GM15510 (cell line): ENCODE data around the gene NKD1.

ENCODE experiments used
- POLR2A ChIP-seq: IDR thresholded peaks from 3 replicates; pipeline ENCODE4 v1.6.1; 2011; ENCODE audit warnings: borderline replicate concordance; ENCODE audit not compliant: insufficient read length; ENCODE audit errors: extremely low read depth

NKD1 gene

DNA sequence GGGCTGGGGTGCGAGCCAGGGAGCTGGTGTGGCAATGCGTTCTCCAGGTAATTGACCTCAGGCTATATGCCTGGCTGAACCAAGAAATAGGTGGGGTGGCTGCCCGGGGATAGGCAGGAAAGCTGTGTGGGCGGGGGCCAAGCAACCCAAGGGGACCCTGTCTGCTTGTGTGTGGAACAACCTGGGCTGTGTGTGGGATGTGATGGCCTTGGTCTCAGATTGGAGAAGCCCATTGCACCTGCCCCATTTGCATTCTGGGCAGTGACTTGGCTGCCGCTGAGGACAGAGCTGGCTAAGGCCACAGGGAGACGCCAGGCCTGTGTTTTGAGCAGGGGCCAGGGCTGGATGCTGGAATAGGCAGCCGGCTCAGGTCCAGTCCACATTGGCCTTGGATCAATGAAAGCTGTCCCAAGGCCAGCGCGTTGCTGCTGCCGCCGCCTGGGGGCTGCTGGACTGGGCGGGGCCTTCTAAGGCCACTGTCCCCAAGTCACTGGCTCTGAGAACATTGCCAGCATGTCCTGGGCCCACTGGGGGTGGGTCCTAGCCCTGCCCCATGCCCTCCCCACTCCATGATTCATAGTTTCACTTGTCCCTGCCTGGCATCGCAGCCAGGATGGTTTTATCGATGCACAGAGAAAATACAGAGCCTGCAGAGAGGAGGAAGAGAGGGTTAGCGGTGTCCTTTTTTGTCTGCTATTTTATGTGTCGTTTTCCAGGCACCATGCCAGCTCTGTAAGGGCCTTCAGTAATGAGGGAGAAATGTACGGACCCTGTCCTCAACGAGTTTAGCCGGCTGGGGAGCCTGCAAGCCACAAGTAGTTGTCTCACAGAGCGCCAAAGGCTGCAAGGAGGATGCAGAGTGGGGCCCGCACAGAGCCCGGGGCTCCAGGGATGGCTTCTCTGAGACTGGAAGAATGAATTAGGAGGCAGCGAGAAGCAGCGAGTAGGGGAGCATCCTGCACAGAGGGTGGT is 43.9 kb downstream of the NKD1 start:
- no peak for TF ChIP-seq POLR2A

DNA sequence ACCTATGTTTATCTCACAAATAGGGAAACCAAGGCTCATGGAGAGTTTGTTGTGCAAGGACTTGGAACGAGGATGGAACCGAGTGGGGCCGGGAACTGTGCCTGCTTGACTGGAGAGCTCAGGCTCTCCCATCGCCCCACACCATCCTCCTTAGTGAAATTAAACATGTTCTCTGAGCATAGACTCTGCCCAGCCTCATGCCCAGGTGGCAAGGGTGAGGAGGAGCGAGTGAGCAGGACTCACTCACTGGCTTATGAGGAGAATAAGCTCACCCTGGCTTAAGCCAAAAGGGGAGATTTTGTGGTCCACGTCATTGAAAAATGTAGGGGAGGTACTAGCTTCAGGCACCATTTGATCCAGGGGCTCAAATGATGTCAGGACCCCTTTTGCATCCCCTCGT is 44.8 kb downstream of the NKD1 start:
- TF ChIP-seq POLR2A: no peak

DNA sequence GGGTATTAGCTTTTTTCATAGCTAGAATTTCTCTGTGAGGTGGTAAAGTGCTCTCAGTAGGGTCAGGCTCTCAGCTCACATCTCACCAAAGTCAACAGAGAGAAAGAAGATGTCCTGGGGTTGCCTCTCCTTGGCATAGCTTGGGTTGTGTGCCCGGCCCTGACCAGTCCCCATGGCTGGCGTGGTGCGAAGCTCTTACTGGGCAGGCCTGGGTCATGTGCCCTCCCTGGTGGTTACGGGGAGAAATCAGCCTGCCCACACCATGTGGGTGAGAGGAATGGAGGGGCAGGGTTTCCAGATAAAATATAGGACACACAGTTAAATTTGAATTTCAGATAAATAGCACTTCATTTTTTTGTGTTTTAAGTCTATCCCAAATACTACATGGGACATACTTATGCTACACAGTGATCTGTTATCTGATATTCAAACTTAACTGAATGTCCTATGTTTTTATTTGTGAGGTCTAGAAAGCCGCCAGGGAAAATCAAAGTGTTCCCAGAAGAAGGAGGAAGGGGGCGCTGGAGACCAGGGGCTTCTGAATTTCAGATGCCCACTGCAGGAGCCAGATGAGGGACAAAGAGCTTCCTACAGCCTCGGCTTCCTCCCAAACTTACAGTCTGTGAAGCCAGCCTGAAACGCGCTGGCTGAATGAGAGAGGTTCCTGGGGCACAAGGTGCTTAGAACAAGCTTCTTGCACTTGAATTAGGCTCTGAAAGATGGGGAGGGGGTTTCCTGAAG is 45.4 kb downstream of the NKD1 start:
- no peak for TF ChIP-seq POLR2A

DNA sequence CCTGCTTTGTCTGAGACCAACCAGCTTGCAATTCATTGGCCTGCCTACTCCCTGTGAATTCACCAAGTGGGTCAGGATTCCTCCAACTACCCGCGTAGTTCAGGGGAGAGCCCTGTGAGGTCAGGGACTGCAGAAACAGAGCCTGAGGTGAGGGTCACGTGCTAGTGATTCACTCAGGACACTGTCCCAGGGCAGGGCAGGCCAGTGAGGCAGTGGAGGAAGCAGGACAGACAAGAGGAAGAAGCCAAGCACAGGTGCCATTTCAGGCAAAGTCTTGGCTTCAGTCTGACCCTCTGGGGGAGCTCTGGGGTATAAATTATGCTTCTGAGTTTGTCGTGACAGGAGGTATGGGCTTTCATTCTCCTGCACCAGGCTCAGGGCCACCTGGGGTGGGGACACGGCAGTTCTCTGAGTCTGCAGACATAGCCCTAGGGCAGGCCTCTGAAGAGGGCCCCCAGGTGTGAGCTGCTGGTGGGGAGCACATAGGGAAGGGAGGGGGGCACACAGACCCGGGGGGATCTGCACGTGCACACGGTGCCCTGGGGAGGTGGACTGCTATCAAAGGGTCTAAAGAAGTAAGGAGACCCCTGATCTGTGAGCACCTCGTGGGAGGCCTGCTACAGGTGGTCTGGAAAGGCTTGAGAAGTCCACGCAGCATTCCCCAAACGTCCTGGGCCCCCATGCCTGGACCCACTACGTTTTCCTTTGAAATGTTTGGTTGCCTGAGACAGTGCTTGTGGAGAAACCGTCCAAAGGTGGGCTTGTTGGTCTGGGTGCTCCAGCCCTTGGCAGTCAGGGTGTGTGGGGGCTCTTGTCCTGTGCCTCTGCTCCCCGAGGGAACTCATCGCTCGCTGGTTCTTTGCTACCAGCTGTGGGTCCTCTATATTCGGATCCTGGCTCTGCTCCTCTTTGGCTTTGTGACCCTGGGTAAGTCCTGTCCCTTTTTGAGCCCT is 46.4 kb downstream of the NKD1 start:
- no peak for TF ChIP-seq POLR2A

DNA sequence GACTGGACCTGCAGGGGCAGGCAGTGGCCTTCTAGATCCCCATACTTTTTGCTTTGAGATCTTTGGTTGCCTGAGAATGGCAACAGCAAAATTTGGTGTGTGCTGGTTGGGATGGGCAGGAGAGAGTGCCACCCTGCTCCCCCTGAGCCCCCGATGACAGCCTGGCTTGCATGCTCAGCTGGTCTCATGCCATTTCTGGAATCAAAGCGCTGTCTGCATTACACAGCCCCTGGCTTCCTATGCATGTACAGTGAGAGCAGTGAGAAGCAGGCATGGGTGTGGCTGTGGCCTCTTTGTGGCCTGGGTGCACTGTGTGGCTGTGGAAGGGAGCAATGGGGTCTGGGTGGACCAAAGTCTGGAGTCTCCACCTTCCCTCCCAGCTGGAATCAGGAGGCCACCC is 47.7 kb downstream of the NKD1 start:
- TF ChIP-seq POLR2A: no peak

DNA sequence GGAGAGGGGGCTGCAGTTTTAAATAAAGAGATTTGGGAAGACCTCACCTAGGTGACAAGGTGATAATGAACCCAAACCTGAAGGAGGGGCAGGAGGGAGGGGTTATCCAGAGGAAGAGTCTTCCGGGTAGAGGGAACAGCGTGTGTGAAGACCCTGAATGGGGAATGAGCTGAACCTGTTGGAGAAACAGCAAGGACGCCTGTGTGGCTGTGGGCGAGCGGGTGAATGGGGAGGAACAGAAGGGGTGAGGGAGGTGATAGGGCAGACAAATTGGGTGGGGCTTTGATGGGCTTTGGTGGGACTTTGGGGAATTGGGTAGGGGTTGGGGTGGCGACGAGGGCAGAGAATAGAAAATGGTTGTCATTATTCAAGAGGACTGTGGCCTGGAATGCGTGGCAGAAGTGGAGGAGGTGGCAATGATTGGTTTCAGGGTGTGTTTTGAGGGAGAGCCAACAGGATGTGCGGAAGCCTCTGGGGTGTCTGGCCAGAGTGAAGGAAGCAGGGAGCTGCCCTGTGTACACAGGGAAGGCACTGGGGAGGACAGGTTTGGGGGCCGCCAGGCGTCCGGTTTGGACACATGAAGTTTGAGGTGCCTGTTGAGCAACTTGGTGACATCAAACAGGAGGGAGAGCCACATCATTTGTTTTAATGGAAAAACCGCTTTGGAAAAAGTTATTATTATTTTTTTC is 48.7 kb downstream of the NKD1 start:
- TF ChIP-seq POLR2A: no peak

DNA sequence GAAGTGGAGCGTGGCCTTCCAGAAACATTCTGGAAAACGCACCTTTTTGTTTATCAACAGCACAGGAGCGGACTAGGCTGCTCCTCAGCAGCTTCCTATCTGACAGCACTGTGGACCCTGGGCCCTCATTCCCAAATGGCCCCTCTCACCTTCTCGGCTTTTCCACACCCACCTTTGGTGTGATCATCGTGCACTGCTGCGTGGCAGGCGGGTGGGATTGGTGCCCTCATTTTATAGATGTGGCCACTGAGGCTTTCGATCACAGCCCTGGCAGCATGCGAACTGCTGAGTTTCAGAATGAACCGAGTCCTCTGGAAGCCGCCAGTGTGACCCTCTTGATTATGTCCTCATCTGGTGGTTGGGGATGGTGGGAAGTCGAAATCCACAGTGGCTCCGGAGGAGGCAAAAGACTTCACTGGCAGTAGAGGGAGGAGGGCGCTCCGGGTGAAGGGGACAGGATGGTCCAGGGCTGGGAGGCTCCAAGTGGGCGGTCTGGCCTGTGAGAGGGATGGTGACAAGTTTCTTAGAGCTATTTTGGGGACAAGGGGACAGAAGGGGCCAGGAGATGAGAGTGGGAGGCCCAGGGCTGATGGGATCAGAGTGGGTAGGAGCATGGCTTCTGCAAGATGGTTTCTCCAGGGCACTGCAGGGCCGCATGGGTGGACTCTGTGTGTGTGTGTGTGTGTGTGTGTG is 49.5 kb downstream of the NKD1 start:
- no peak for TF ChIP-seq POLR2A

DNA sequence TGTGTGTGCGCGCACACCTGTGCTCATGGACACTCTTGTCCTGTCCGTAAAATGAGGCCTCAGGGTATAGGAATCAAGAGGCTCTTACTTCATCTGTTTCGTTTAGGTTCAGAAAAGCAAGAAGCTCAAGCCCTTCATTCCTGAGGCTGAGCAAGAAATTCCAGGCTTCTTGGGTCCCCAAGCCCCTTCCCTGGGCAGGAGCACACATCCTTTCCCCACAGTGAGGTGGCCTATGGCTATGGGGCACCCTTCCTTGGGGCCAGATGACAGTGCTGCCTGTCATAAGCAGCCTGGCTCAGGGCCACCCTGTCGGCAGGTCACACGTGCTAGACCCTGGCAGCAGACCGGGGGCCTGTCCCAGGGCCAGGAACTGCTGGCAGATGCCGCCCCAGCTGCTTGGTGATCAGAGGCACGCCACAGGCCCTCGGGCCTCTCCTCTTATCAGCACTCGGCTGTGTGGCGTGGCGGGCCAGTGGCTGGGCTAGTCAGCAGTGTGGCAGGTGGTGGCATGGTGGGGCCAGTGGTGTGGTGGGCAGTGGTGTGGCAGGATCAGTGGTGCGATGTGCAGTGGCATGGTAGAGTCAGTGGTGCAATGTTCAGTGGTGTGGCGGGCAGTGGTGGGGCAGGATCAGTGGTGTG is 50.2 kb downstream of the NKD1 start:
- TF ChIP-seq POLR2A: no peak

DNA sequence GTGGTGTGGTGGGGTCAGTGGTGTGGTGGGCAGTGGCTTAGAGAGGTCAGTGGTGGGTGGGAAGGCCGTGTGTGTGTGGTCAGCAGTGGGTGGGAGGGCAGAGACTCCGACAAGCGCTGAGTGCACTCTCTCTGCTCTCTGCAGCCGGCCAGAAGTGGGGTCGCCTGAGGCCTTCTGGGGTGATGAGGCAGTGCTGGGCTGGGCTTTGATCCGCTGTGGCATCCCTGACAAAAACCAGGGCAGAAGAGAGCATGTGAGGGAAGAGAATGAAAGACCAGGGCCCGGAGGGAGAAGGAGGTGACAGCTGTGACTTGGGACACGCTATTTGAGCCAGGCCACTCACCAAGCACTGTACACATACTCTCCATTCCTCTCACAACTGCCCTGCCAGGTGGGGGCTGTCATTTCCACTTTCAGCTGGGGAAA is 50.8 kb downstream of the NKD1 start:
- TF ChIP-seq POLR2A: no peak

DNA sequence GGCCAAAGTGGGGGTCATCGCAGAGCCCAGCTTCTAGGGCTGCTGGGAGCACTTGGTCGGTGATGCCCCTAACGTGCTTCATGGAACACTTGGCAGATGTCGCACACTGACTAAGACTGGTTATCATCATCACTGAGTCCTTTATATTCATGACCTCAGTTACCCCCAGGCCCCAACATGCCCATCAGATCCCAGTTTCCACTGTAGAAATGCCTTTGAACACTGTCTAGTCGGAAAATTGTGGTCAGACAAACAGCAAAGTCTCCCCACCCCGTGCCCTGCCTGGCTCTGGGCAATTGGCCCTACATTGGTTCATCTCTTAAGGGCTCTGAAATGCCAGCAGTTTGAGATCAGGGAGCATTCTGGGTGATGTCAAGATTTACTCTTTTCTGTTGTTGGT is 51.3 kb downstream of the NKD1 start:
- TF ChIP-seq POLR2A: no peak

DNA sequence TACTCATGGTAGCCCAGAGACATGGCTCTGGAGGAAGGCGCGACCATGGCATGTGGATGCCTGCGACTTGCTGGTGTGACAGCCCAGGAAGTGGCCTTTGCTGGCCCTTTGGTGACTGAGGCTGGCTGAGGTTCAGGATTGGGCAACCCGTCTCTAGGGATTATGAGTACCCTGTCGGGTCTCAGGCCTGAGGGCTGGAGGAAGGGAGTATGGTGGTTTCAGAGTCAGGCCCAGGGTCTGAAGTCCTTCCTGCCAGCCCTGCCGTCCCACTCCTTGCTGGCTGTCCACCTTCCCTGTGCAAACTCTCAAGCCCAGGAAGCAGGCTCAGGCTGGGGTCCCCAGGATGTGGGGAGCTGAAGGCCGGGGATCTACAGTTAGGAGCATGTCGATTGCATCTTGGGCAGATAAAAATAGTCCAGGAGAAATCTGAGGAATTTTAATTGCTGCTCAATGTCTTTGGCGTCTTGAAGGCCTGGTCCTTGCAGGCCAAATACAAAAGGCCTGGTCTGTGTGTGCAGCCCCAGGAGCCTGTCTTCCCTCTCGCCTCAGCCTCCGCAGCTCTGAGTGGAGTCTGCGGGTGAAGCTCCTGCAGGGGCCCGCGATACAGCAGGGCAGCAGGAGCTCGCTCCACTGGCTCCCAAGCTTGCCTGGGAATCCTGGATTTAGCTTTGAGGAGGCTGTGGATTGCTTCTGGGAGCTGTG is 52.5 kb downstream of the NKD1 start:
- no peak for TF ChIP-seq POLR2A

DNA sequence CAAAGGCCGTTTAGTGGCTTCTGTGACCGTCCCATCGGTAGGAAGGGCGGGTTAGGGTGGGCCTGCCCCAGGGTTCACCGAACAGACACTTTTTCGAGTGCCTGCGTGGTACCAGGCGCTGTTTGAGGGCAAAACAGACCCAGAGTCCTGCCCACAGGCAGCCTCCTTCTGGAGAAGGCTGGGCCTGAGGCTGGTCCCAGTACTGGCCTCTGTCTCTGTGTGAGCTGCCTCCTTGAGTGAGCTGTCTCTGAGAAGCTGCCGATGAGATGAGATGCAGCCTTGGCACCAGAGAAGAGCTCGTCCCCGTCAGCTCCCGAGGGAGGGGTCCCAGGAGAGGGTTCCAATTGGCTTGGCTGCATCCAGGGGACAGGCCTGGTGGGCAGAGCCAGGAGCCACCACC is 53.1 kb downstream of the NKD1 start:
- TF ChIP-seq POLR2A: no peak
